GM12864 (cell line): ENCODE data around the gene SERPINB1.
"Not testable (repeated sequence)": the region's sequence is repeated elsewhere in the genome, so short reads cannot be mapped to it uniquely, and the experiment has no call there.

Experiments
- DNase-seq: peaks from one replicate; pipeline ENCODE4 v3.0.0-alpha.2; 2011; ENCODE audit warnings: low read depth
- H3K4me3 ChIP-seq: 2 replicates; pipeline ENCODE4 v1.5.1; 2011; ENCODE audit warnings: mild to moderate bottlenecking, low read depth, low read length, control low read depth
- TF ChIP-seq, protein P1 (sequence below): IDR thresholded peaks from 2 replicates; pipeline ENCODE4 v1.5.1; 2011; ENCODE audit warnings: low read depth, mild to moderate bottlenecking, moderate library complexity, low read length, control low read depth, inconsistent platforms; ENCODE audit errors: missing control alignments

SERPINB1 gene

DNA sequence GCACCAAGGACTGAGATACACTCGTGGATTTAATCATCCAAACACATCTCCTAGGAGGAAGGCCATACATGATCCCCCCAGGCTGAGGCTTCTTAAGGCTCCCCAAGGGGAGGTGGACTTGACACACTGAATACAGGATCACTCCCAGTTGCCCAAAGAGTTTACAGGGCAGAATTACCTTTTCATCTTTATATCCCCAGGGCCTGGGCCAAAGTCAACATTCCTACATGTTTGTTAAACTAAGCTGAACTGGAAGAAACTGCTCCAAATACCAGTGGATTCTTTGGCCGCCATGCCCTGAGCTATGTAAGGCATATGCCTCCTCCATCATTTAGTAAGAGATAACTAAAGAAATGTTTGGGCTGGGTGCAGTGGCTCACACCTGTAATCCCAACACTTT is 22.2 kb upstream of the SERPINB1 start:
- TF ChIP-seq, protein P1, sequence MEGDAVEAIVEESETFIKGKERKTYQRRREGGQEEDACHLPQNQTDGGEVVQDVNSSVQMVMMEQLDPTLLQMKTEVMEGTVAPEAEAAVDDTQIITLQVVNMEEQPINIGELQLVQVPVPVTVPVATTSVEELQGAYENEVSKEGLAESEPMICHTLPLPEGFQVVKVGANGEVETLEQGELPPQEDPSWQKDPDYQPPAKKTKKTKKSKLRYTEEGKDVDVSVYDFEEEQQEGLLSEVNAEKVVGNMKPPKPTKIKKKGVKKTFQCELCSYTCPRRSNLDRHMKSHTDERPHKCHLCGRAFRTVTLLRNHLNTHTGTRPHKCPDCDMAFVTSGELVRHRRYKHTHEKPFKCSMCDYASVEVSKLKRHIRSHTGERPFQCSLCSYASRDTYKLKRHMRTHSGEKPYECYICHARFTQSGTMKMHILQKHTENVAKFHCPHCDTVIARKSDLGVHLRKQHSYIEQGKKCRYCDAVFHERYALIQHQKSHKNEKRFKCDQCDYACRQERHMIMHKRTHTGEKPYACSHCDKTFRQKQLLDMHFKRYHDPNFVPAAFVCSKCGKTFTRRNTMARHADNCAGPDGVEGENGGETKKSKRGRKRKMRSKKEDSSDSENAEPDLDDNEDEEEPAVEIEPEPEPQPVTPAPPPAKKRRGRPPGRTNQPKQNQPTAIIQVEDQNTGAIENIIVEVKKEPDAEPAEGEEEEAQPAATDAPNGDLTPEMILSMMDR = no peak
- H3K4me3 ChIP-seq = no peak overlapping the region
- DNase-seq = no peak

- TF ChIP-seq, protein P1 = no peak
- DNase-seq = peak; percentile 80
- H3K4me3 ChIP-seq = no peak overlapping the region
Observed at GRCh38 chr6:2862712-2863181, 21.1 kb upstream of the SERPINB1 start.

DNA sequence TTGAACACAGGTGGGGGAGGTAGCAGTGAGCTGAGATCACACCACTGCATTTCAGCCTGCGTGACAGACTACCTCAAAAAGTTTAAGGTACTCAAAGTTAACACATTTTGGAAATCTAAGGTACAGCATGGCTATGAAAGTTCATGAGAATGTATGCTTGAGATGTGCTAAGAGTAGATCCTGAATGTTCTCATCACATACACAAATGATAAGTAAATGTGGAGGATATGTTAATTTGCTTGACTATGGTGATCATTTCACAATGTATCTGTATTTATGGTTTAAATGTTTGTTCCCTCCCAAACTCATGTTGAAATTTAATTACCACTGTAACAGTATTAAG is 20.1 kb upstream of the SERPINB1 start:
- TF ChIP-seq, protein P1 = no peak
- H3K4me3 ChIP-seq = no peak overlapping the region
- no peak for DNase-seq

GRCh38 chr6:2861060-2861821 is 19.6 kb upstream of the SERPINB1 start:
- no peak for DNase-seq
- no peak overlapping the region for H3K4me3 ChIP-seq
- TF ChIP-seq, protein P1 = no peak

DNA sequence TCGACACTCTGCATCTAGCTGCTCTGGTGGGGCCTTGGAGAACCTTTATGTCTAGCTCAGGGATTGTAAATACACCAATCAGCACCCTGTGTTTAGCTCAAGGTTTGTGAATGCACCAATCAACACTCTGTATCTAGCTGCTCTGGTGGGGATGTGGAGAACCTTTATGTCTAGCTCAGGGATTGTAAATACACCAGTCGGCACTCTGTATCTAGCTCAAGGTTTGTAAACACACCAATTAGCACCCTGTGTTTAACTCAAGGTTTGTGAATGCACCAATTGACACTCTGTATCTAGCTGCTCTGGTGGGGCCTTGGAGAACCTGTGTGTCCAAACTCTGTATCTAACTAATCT is 19.0 kb upstream of the SERPINB1 start:
- H3K4me3 ChIP-seq, DNase-seq: not testable (repeated sequence)

GRCh38 chr6:2859798-2860705 is 18.4 kb upstream of the SERPINB1 start:
- not testable (repeated sequence) for H3K4me3 ChIP-seq, DNase-seq

GRCh38 chr6:2859185-2859700 is 17.6 kb upstream of the SERPINB1 start:
- no peak overlapping the region; the same call in 1 of the 2 replicates for H3K4me3 ChIP-seq
- no peak for DNase-seq
- TF ChIP-seq, protein P1 = no peak
